ENCODE measurements around the gene GRID1.

GRID1 gene

DNA sequence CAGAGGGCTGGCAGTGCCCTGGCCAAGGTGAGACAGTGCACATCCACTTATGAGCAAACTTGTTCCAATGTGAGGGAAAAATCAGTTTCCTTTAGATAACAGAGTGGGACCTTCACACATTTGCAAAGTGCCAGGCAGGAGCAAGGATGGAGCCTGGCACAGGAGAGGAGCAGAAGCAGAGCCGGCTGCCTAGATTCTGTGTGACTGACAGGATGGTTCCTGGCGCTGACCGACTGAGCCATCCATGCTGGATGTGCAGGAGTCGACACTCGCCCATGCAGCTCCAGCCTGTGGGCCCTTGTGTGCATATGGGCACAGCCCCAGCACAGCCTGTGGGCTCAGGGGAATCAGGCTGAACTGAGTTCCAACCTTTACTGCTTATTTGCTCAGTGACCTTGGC, 346.5 kb downstream of the GRID1 start:
- no peak for DNase-seq

GRCh38 chr10:86019141-86019540, 347.5 kb downstream of the GRID1 start:
- DNase-seq: no peak

- no peak for DNase-seq
These were observed 347.9 kb downstream of the GRID1 start for GRCh38 chr10:86018735-86019058.

- DNase-seq: no peak
These were observed 348.5 kb downstream of the GRID1 start for GRCh38 chr10:86017841-86018734.

GRCh38 chr10:86013568-86013967, 353.0 kb downstream of the GRID1 start:
- DNase-seq: no peak

- DNase-seq: no peak
These were observed 359.4 kb downstream of the GRID1 start for GRCh38 chr10:86007171-86007570.

DNA sequence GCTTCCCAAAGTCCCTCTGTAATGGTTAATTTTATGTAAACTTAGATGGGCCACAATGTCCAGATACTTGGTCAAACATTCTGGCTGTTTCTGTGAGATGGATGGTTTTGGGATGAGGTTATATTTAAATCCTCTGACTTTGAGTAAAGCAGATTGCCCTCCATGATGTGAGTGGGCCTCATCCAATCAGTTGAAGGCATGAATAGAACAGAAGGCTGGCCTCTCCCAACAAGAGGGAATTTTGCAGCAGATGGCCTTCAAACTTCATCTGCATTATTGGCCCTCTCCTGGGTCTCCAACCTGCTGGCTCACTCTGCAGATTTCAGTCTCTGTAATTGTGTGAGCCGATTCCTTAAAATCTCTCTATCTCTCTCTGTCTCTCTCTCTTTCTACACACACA, 362.3 kb downstream of the GRID1 start:
- no peak for DNase-seq

DNA sequence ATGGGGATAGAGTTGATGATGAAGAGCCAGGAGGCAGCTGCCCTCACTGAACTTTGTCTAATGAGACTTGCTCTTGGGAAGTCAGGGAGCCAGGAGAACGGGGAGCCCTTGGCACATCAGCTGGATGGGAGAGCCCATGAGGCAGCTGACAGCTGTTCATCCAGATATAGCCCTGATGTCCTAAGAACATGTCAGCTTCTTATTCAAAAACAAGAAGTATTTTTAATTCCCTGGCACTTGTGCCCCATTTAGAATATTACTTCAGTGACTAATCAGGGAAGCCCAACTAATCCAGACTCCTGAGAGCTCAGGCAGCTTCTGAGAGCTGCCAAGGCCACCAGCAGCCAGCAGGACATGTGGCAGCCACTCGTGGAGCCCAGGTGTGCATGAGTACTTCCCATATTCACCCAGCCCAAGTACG, 363.4 kb downstream of the GRID1 start:
- no peak for DNase-seq

- no peak for DNase-seq
These were observed 365.1 kb downstream of the GRID1 start for GRCh38 chr10:86001521-86001920.

- DNase-seq: no peak
These were observed 369.1 kb downstream of the GRID1 start for GRCh38 chr10:85997544-85997943.

DNA sequence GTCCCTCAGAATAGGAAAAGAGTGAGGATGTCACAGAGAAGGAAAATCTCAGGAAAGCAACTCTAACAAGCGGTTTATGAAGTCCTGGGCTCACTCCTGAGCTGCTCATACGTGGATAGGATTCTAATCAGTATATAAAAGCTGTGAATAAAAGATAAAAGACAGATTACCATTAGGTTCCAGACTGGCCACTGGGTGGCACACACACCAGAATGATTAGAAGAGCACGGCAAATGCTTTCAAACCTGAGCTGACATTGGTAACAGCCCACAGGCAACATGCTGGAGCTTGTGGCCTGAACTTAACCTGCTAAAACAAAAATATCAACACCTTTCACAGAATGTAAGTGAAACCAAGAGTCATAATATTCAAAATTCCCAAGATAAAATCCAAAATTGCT, 370.8 kb downstream of the GRID1 start:
- no peak for DNase-seq

- DNase-seq: no peak
These were observed 372.6 kb downstream of the GRID1 start for GRCh38 chr10:85993840-85994507.

DNA sequence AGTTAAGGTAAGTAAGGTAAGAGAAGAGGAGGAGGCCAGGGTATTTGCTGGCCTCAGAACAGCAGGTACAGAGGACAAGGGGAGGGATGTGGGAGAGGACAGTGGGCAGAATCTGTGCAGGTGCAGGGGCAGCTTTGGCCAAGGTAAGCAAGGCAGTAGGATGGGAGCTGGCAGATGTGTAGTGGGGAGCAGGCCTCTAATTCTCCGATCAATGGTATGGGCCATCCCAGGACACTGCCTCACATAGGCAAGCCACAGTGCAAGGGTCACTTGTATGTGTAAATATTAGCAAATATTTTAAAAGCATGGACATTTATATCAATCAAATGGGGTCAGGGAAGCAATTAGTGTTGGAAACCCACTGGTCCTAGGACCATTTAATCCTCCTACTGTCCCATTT, 373.5 kb downstream of the GRID1 start:
- DNase-seq: no peak

DNA sequence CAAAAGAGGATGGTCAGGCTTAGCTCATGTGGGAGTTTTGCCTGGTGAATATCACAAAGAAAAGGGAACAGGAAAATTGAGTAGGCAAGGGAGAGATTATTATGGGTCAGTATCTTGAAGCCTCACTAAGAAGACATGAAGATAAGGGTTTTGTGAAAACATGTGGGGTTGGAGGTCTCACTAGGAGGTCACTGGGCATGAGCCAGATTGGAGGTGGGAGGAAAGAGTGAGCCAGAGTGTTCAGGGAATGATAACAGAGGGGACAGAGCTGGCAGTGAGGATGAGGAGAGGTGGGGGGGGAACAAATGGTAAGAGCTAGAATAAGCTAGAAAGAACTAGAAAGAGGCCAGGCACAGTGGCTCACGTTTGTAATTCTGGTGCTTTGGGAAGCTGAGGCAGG, 374.3 kb downstream of the GRID1 start:
- no peak for DNase-seq

GRCh38 chr10:85986777-85987176, 379.8 kb downstream of the GRID1 start:
- no peak for DNase-seq

GRCh38 chr10:85983051-85983450, 383.5 kb downstream of the GRID1 start:
- DNase-seq: no peak

GRCh38 chr10:85979598-85979997, 387.0 kb downstream of the GRID1 start:
- no peak for DNase-seq

DNA sequence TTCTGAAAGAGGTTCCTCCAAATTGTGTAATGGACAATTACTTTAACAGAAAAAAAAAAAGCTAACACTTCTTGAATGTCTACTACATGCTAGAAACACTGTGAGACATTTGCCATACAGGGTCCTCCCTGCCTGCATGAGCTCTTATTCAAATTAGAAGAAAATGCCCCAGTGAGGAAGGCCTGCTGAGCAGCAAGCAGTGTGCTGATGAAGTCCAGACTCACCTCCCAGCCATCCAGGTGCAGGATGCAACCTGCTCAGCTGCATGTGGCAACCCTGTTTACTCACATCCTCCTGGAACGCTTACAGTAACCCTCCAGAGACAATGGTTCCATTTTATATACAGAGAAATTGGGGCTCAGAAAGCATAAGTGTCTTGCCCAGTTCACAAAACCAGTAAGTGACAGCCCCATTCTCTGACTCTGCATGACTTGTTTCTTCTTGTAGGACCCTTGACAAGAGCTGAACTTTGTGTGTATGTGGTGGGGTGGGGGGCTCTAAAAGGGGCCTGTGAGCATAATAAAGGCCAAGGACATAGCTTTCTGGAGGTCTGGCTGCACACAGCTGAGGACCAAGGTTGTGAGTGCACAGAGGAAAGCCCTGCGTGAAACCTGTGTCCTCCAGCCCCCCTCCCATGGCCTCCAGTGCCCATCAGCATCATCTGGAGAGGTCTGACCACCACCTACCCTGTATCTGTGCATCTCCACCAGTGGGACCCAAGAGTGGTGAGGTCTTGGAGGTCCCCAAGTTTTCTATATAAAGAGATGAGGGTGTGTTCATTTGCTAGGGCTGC, 387.8 kb downstream of the GRID1 start:
- no peak for DNase-seq

- no peak for DNase-seq
These were observed 389.0 kb downstream of the GRID1 start for GRCh38 chr10:85977642-85978041.

DNA sequence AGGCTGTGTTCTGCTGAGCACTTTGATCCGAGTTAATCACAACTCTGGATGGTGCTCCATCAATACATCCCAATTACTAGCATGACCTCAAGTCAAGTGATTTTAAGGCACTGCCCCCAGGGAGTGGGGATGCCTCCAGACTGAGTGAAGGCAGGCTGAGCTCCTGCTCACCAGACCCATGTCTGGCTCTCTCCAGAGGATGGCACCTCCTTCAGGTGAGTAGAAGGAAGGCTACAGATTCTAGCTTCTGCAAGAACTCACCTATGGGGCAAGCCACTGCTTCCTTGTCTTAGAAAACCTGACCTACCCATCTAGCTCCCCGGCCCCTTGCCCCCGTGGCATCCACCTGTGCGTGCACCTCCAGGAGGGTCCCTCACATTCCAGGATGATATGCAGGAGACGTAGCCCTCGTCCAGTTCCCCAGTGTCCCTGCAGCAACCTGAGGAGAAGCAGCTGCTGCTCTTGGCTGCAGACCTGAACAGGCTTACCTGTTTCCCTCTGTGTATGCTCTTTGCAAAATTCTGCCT, 390.3 kb downstream of the GRID1 start:
- no peak for DNase-seq

DNA sequence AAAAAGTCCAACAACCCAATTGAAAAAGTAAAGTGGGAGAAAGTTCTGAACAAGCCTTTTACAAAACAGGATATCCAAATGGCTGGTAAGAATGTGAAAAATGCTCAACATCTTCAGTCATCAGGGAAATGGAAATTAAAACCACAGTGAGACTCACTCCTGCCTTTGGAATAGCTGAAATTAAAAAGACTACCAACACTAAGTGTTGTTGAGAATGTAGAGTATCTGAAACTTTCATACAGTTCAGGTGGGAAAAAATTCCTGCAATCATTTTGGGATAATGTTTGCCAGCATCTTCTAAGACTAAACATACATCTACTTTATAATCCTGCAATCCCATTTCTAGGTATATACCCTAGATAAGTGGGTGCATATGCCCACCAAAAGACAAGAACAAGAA, 395.1 kb downstream of the GRID1 start:
- no peak for DNase-seq

DNA sequence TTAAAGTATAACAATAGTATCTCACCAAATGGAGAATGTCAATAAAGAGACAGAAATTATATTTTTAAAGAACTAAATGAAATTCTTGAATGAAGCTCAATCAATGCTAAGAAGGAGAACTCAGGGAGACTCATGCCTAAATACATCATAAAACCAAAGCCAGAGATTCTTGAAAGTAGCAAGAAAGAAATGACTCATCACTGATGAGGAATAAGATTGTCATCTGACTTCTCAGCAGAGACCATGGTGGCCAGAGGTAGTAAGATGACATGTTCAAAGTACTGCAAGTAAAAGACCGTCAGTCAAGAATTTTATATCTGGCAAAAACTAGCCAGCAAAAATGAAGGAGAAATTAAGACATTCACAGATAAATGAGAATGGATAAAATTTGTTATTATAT, 399.0 kb downstream of the GRID1 start:
- DNase-seq: no peak

GRCh38 chr10:85961479-85962067, 405.0 kb downstream of the GRID1 start:
- DNase-seq: no peak

Data from activated CD8-positive, alpha-beta memory T cell treated with anti-CD3 and anti-CD28 coated beads, Interleukin-2, amount 50 U/mL, for 4 hours (primary cell).